Heart right ventricle (tissue), 16 donors: ENCODE results near the gene KRTAP5-4. TPM values are rescaled to one million over a fixed set of nuclear protein-coding genes. Genes with fewer than 3 reads are reported as not detected.
"Not testable (repeated sequence)": the region's sequence is repeated elsewhere in the genome, so short reads cannot be mapped to it uniquely, and the experiment has no call there.

ENCODE experiments used
- ATAC-seq, 8 donors: fragments of 200-7000 bp; cut with Tn5 transposase; one replicate each; pipeline ENCODE4 v1.9.1; 2020; ENCODE audit warnings: mild to moderate bottlenecking in 8 of 8, moderate library complexity in 8 of 8, moderate number of reproducible peaks in 1 of 8
- DNase-seq, 2 donors: peaks; one replicate each; pipeline ENCODE4 v3.0.0-alpha.2; 2020
- H3K27ac ChIP-seq, 10 donors: fragments of 200-600 bp; sonication (generic) in 2 of 10; one replicate each; pipeline versions ENCODE4 v1.5.0 to v1.8.0; 2020 to 2022; ENCODE audit warnings: mild to moderate bottlenecking in 3 of 10
- H3K27me3 ChIP-seq, 7 donors: fragments of 200-600 bp; one replicate each; pipeline ENCODE4 v1.8.0; 2021 to 2022; ENCODE audit warnings: mild to moderate bottlenecking in 2 of 7
- H3K36me3 ChIP-seq, 9 donors: fragments of 200-600 bp; sonication (generic) in 1 of 9; one replicate each; pipeline versions ENCODE4 v1.5.0 to v1.8.0; 2020 to 2022; ENCODE audit warnings: mild to moderate bottlenecking in 2 of 9
- H3K4me1 ChIP-seq, 9 donors: fragments of 200-600 bp; sonication (generic) in 1 of 9; one replicate each; pipeline versions ENCODE4 v1.5.0 to v1.8.0; 2020 to 2022; ENCODE audit warnings: mild to moderate bottlenecking in 4 of 9
- H3K4me3 ChIP-seq, 10 donors: fragments of 200-600 bp; sonication (generic) in 2 of 10; one replicate each; pipeline versions ENCODE4 v1.5.0 to v1.8.0; 2020 to 2022; ENCODE audit warnings: mild to moderate bottlenecking in 7 of 10, moderate library complexity in 2 of 10
- H3K9me3 ChIP-seq, 11 donors: fragments of 200-600 bp in 10 of 11; sonication (generic) in 2 of 11; one replicate each; pipeline versions ENCODE4 v1.5.0 to v1.8.0; 2013 to 2022; ENCODE audit warnings: mild to moderate bottlenecking in 2 of 11, control low read depth in 1 of 11, moderate library complexity in 1 of 11
- CTCF ChIP-seq, 9 donors: fragments of 200-600 bp; sonication (generic) in 2 of 9; IDR thresholded peaks; one replicate each; pipeline versions ENCODE4 v1.5.0 to v1.8.0; 2021 to 2022; ENCODE audit warnings: antibody characterized with exemption in 9 of 9, mild to moderate bottlenecking in 5 of 9, moderate library complexity in 1 of 9
- WGBS, 2 donors: extraction: QIAGEN DNeasy Blood & Tissue Kit; methylation state at CpG; one replicate each; pipeline ENCODE4 v1.1.7; 2013; ENCODE audit warnings: inconsistent platforms in 1 of 2; 5-methylcytosine and 5-hydroxymethylcytosine counted together
- intact Hi-C, 10 donors: fragments of 100-400 bp; cut with DNase I; formaldehyde crosslinking; loops; one replicate each; pipeline versions ENCODE4 v1.11.1 to v1.14.2; 2022
- polyA plus RNA-seq, 2 donors: library from polyadenylated mRNA; stranded (reverse); fragments of 200-250 nt; gene quantifications; one replicate each; pipeline ENCODE4 v1.2.3, GENCODE V29; 2013
- total RNA-seq, 10 donors: library from RNA; stranded (reverse); fragmentation: NEBNext Ultra II Directional in 3 of 10; extraction: Animal tissue kit (Norgen Biotek cat#: 25700) in 3 of 10; gene quantifications; one replicate each; pipeline versions ENCODE4 v1.2.1 to v1.2.4, GENCODE V29; 2021 to 2023
- donor health status: Arrhythmogenic right ventricular cardiomyopathy.
- donor health status: ischemic (EF 13 %, LVEDD 7.1; RV severe dilation, severe dysfunction).
- donor health status: healthy with polysubstance abuse.
- donor health status: DM: no; HTN: yes; CAD: no.
- donor health status: DM: no; HTN: no; CAD: no.
- donor health status: ischemic (EF 25% LVEDD 6.9; RV normal size, moderate dysfunction).
- donor health status: ischemic (EF 25% LVEDD 5.7; RV mildly dilated, moderate dysfunction).
- donor health status: healthy.
- donor health status: DM: yes; HTN: yes; CAD: no.
- donor health status: Ischemic cardiomyopathy.
- donor health status: ischemic (EF 35%, LVEDD 5.7; RV mildly dilated, moderate dysfunction).
- donor health status: nonischemic (EF 11% LVEDD 7.7; RV severe dilation, severe dysfunction).
- donor health status: DM: yes; HTN: yes; CAD: no.
- donor health status: PGD.
- donor health status: ischemic (EF 29% LVEDD 5.4; RV normal size, mild dysfunction).
- donor health status: nonischemic (EF 23%, LVEDD 6.1; RV moderate dilation, normal function).

KRTAP5-4 gene
- total and polyA plus RNA-seq, 12 donors: not detected

DNA sequence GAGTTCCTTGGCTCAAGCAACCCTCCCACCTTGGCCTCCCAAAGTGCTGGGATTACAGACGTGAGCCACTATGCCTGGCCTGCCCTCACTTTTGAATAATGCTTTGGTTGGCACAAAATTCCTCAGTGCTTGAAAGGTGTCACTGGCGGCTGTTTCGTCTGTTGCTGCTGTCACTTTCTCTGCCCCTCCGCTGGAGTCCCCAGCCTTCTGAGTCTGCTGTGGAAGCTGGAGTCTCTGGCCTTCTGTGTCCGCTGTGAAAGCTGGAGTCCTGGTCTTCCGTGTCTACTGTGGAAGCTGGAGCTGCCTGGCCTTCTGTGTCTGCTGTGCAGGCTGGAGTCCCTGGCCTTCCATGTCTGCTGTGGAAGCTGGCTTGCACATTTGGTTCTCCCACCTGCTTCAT is 31.9 kb downstream of the KRTAP5-4 start:
- ATAC-seq (no peak), DNase-seq (no peak)
- H3K4me1 ChIP-seq: peaks cover 0 to 11% (median 0%) of the 10 kb centered on the region in 9 donors
- H3K27ac ChIP-seq: peak overlapping the region in 4 of 10 donors; percentile 44 to 69 (median 59)
- intact Hi-C loops: no loop called here
- H3K4me3 ChIP-seq: no peak overlapping the region
- no peak for TF ChIP-seq CTCF (IDR thresholded peaks at IDR 0.05)
- peaks cover 0 to 6% (median 0%) of the 10 kb centered on the region in 11 donors for H3K9me3 ChIP-seq
- WGBS, 2 donors: 91 to 94% methylated on average over 6 of the region's 6 CpGs
- H3K36me3 ChIP-seq: no peaks in the 10 kb centered on the region
- H3K27me3 ChIP-seq: peaks cover 0 to 9% (median 0%) of the 10 kb centered on the region in 7 donors

DNA sequence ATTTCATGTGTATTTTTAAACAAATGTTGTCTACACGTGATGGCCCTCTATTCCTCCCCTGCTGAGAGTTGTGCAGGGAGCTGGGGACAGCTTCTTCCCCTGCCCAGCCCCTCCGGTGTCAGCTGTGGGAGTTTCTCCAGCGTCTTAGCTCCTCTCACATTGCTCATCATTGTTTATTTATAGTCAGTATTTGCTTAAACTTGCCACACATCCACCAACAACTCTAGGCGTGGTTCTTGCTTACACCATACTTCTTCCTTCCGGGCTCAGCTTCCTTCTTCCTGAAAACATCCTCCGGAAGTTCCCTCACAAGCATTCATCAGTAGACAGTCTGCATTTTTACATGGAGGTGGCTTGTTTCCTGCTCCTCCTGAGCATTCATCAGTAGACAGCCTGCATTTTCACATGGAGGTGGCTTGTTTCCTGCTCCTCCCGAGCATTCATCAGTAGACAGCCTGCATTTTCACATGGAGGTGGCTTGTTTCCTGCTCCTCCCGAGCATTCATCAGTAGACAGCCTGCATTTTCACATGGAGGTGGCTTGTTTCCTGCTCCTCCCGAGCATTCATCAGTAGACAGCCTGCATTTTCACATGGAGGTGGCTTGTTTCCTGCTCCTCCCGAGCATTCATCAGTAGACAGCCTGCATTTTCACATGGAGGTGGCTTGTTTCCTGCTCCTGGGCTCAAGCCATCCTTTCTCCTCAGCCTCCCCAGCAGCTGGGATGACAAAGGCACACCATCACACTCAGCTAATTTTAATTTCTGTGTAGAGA is 32.6 kb downstream of the KRTAP5-4 start:
- H3K27me3 ChIP-seq, H3K36me3 ChIP-seq, H3K4me3 ChIP-seq, DNase-seq, intact Hi-C loops, H3K9me3 ChIP-seq: not testable (repeated sequence)
- WGBS, 2 donors: 39 to 42% methylated on average over 8 of the region's 10 CpGs
- ATAC-seq: peak in 7 of 8 donors; percentile 47 to 81 (median 58)
- Histone ChIP-seq H3K27ac (peak overlapping the region in 4 of 10 donors; percentile 44 to 69 (median 59)), H3K4me1 (peaks cover 0 to 11% (median 0%) of the 10 kb centered on the region in 9 donors)

GRCh38 chr11:1586699-1587098 is 35.2 kb downstream of the KRTAP5-4 start:
- no peak for DNase-seq
- Histone ChIP-seq H3K27me3 (peaks cover 0 to 7% (median 0%) of the 10 kb centered on the region in 7 donors), H3K4me1 (peaks cover 0 to 11% (median 0%) of the 10 kb centered on the region in 9 donors), H3K9me3 (peaks cover 0 to 6% (median 0%) of the 10 kb centered on the region in 11 donors), H3K36me3 (no peaks in the 10 kb centered on the region), H3K4me3 (no peak overlapping the region), H3K27ac (no peak overlapping the region)
- no peak for ATAC-seq
- intact Hi-C loops: no loop called here
- no peak for TF ChIP-seq CTCF (IDR thresholded peaks at IDR 0.05)
- WGBS, 2 donors: 84 to 95% methylated on average over 2 of the region's 2 CpGs

DNA sequence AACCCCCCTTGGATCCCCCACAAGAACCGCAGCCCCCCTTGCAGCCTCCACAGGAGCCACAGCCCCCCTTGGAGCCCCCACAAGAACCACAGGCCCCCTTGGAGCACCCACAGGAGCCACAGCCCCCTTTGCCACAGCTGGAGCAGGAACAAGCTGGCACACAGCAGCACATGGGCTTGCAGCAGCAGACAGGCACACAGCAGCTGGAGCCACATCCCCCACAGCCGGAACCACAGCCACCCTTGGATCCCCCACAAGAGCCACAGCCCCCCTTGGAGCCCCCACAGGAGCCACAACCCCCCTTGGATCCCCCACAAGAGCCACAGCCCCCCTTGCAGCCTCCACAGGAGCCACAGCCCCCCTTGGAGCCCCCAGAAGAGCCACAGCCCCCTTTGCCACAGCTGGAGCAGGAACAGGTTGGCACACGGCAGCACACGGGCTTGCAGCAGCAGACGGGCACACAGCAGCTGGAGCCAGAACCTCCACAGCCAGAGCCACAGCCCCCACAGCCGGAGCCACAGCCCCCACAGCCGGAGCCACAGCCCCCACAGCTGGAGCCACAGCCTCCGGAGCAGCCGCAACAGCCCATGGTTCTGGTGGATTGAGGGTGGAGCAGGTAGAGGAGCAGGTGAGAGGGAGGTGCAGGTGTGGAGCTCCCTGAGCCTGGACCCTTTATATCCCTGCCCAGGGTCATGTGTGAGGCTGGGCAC is 37.1 kb downstream of the KRTAP5-4 start, which contains the start of gene KRTAP5-1:
KRTAP5-1 (minus strand) TSS at position 623 of the 710 bp plus-strand sequence; CDS start at position 589, 34 bp downstream.
- intact Hi-C loops, H3K27ac ChIP-seq: not testable (repeated sequence)

GRCh38 chr11:1582909-1583308 is 39.0 kb downstream of the KRTAP5-4 start:
- ATAC-seq, H3K36me3 ChIP-seq, H3K4me3 ChIP-seq, H3K27ac ChIP-seq, H3K4me1 ChIP-seq, H3K27me3 ChIP-seq, intact Hi-C loops, DNase-seq: not testable (repeated sequence)
- H3K9me3 ChIP-seq: peaks cover 0 to 13% (median 0%) of the 10 kb centered on the region in 11 donors
- WGBS, 2 donors: 76 to 90% methylated on average over 2 of the region's 2 CpGs

More for the DNA sequence above, 37.1 kb downstream of the KRTAP5-4 start, which contains the start of gene KRTAP5-1:
- peaks cover 0 to 11% (median 0%) of the 10 kb centered on the region in 9 donors for H3K4me1 ChIP-seq
- not testable (repeated sequence) for H3K9me3 ChIP-seq, H3K27me3 ChIP-seq, DNase-seq, H3K36me3 ChIP-seq, ATAC-seq, H3K4me3 ChIP-seq
- 85 to 91% methylated on average over 9 of the region's 9 CpGs for WGBS, 2 donors
